ENCODE data around the gene SH3GL1.

GRCh38 chr19:4346020-4346383, 54.3 kb downstream of the SH3GL1 start:
- TF ChIP-seq CTCF (IDR thresholded peaks at IDR 0.05) (no peak), POLR2A (IDR thresholded peaks at IDR 0.05) (no peak)

Measured in uterus (tissue), 2 donors.